ENCODE measurements around the gene ABCB1. TPM values are rescaled to one million over a fixed set of nuclear protein-coding genes. Genes with fewer than 3 reads are reported as not detected.

ABCB1 gene
- total and polyA plus RNA-seq, 2 of the 8 experiments (the other 6 are each of a cell fraction or from before 2014, with no cell fraction given): 0.51 to 1.2 TPM

DNA sequence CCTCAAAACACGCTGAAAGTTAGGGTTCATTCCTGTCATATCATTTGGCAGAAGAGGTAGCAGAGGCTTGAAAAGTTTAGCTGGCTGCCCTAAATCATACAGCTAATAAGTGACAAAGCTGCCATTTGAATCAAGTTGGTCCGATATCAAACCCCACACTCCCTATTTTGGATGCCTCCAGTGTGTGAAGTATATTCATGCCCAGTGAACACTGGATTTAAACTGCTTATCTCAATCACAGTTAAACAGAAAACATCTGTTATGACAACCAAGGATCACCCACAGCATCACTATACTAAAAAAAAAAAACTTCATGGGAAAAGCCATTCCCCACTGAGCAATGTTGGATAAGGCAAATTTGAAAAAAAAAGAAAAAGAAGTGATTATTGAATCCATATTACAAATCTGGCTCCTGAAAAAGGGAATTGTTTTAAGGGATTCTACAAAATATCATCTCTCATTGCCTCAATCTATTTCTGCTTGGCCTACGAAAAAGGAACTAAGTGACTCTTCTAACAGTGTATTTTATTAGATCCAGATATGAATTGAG, 48.3 kb downstream of the ABCB1 start (continued):
- TF ChIP-seq, protein P1, sequence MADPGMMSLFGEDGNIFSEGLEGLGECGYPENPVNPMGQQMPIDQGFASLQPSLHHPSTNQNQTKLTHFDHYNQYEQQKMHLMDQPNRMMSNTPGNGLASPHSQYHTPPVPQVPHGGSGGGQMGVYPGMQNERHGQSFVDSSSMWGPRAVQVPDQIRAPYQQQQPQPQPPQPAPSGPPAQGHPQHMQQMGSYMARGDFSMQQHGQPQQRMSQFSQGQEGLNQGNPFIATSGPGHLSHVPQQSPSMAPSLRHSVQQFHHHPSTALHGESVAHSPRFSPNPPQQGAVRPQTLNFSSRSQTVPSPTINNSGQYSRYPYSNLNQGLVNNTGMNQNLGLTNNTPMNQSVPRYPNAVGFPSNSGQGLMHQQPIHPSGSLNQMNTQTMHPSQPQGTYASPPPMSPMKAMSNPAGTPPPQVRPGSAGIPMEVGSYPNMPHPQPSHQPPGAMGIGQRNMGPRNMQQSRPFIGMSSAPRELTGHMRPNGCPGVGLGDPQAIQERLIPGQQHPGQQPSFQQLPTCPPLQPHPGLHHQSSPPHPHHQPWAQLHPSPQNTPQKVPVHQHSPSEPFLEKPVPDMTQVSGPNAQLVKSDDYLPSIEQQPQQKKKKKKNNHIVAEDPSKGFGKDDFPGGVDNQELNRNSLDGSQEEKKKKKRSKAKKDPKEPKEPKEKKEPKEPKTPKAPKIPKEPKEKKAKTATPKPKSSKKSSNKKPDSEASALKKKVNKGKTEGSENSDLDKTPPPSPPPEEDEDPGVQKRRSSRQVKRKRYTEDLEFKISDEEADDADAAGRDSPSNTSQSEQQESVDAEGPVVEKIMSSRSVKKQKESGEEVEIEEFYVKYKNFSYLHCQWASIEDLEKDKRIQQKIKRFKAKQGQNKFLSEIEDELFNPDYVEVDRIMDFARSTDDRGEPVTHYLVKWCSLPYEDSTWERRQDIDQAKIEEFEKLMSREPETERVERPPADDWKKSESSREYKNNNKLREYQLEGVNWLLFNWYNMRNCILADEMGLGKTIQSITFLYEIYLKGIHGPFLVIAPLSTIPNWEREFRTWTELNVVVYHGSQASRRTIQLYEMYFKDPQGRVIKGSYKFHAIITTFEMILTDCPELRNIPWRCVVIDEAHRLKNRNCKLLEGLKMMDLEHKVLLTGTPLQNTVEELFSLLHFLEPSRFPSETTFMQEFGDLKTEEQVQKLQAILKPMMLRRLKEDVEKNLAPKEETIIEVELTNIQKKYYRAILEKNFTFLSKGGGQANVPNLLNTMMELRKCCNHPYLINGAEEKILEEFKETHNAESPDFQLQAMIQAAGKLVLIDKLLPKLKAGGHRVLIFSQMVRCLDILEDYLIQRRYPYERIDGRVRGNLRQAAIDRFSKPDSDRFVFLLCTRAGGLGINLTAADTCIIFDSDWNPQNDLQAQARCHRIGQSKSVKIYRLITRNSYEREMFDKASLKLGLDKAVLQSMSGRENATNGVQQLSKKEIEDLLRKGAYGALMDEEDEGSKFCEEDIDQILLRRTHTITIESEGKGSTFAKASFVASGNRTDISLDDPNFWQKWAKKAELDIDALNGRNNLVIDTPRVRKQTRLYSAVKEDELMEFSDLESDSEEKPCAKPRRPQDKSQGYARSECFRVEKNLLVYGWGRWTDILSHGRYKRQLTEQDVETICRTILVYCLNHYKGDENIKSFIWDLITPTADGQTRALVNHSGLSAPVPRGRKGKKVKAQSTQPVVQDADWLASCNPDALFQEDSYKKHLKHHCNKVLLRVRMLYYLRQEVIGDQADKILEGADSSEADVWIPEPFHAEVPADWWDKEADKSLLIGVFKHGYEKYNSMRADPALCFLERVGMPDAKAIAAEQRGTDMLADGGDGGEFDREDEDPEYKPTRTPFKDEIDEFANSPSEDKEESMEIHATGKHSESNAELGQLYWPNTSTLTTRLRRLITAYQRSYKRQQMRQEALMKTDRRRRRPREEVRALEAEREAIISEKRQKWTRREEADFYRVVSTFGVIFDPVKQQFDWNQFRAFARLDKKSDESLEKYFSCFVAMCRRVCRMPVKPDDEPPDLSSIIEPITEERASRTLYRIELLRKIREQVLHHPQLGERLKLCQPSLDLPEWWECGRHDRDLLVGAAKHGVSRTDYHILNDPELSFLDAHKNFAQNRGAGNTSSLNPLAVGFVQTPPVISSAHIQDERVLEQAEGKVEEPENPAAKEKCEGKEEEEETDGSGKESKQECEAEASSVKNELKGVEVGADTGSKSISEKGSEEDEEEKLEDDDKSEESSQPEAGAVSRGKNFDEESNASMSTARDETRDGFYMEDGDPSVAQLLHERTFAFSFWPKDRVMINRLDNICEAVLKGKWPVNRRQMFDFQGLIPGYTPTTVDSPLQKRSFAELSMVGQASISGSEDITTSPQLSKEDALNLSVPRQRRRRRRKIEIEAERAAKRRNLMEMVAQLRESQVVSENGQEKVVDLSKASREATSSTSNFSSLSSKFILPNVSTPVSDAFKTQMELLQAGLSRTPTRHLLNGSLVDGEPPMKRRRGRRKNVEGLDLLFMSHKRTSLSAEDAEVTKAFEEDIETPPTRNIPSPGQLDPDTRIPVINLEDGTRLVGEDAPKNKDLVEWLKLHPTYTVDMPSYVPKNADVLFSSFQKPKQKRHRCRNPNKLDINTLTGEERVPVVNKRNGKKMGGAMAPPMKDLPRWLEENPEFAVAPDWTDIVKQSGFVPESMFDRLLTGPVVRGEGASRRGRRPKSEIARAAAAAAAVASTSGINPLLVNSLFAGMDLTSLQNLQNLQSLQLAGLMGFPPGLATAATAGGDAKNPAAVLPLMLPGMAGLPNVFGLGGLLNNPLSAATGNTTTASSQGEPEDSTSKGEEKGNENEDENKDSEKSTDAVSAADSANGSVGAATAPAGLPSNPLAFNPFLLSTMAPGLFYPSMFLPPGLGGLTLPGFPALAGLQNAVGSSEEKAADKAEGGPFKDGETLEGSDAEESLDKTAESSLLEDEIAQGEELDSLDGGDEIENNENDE (IDR thresholded peaks at IDR 0.05; ENCODE audit: insufficient replicate concordance, low read length): no peak
- TF ChIP-seq SIX5 (IDR thresholded peaks at IDR 0.05; ENCODE audit: low read depth, low read length) (no peak), MAFK (IDR thresholded peaks at IDR 0.05; ENCODE audit: low read depth, low read length) (no peak), TCF12 (IDR thresholded peaks at IDR 0.05; ENCODE audit: low read depth, low read length) (no peak), SIRT6 (IDR thresholded peaks at IDR 0.05; ENCODE audit: low read length) (no peak), RXRA (IDR thresholded peaks at IDR 0.05; ENCODE audit: insufficient read depth, low read depth, low read length) (no peak), EGR1 (IDR thresholded peaks at IDR 0.05; ENCODE audit: borderline replicate concordance, low read depth, low read length) (no peak)
